SU-DHL-6 (cell line): Measurements from ENCODE around the gene PPP1R14C.

ENCODE experiments used
- EZH2phosphoT487 ChIP-seq: fragments of 200-600 bp; sonication (generic), shearing (Covaris generic); conservative IDR thresholded peaks from 2 replicates; pipeline ENCODE4 v1.6.1; 2018; ENCODE audit warnings: mild to moderate bottlenecking, antibody characterized with exemption, low read length, moderate library complexity, mixed read lengths
- TF ChIP-seq, protein P1 (sequence below): fragments of 200-600 bp; sonication (generic); IDR thresholded peaks from one replicate; pipeline ENCODE4 v1.5.1; 2017; ENCODE audit warnings: antibody characterized with exemption, mild to moderate bottlenecking, low read length, moderate library complexity; ENCODE audit not compliant: insufficient read depth, poor library complexity, severe bottlenecking

DNA sequence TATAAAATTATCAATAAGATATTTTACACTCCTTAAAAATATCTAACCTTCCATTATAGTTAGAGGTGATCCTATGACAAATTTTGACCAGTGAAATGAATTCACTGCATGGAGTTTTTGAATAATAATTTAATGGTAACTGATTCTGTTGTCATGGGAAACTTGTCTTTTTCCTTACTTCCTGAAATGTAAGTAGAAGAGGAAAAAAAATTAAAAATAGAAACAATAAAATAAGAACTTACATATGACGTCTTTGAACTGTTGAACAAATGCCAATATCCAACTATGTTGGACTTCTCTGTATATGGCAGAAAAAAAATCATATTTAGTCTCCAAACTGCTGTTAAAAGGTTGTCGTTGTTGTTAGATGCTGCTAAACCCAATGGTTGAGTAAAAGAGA lies 26.3 kb downstream of the PPP1R14C start:
- TF ChIP-seq, protein P1, sequence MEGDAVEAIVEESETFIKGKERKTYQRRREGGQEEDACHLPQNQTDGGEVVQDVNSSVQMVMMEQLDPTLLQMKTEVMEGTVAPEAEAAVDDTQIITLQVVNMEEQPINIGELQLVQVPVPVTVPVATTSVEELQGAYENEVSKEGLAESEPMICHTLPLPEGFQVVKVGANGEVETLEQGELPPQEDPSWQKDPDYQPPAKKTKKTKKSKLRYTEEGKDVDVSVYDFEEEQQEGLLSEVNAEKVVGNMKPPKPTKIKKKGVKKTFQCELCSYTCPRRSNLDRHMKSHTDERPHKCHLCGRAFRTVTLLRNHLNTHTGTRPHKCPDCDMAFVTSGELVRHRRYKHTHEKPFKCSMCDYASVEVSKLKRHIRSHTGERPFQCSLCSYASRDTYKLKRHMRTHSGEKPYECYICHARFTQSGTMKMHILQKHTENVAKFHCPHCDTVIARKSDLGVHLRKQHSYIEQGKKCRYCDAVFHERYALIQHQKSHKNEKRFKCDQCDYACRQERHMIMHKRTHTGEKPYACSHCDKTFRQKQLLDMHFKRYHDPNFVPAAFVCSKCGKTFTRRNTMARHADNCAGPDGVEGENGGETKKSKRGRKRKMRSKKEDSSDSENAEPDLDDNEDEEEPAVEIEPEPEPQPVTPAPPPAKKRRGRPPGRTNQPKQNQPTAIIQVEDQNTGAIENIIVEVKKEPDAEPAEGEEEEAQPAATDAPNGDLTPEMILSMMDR: no peak
- no peak for TF ChIP-seq EZH2phosphoT487
